ENCODE data around the gene MRPS23.
A peak's percentile ranks its signal among the peaks of the same experiment; 100 is the strongest.

Gene MRPS23

GRCh38 chr17:57887161-57887560 is 37.3 kb upstream of the MRPS23 start:
- Mint-ChIP-seq H3K36me3 (no peaks in the 10 kb centered on the region), H3K27me3 (peaks cover 16% of the 10 kb centered on the region), H3K4me1 (no peaks in the 10 kb centered on the region), H3K4me3 (no peak overlapping the region), H3K27ac (no peak overlapping the region), H3K9me3 (no peaks in the 10 kb centered on the region)
- no peak for ATAC-seq (ENCODE audit: low read depth)
- DNase-seq (ENCODE audit: low spot score in 2 of 2), result no peak

GRCh38 chr17:57886020-57886419 is 36.2 kb upstream of the MRPS23 start:
- no peak for ATAC-seq (ENCODE audit: low read depth)
- H3K9me3 Mint-ChIP-seq, result no peaks in the 10 kb centered on the region
- H3K27ac Mint-ChIP-seq, result no peak overlapping the region
- no peaks in the 10 kb centered on the region for H3K4me1 Mint-ChIP-seq
- no peak for DNase-seq (ENCODE audit: low spot score in 2 of 2)
- peaks cover 8% of the 10 kb centered on the region for H3K27me3 Mint-ChIP-seq
- H3K4me3 Mint-ChIP-seq, result no peak overlapping the region
- H3K36me3 Mint-ChIP-seq, result no peaks in the 10 kb centered on the region

- Mint-ChIP-seq H3K36me3 (no peaks in the 10 kb centered on the region), H3K4me1 (no peaks in the 10 kb centered on the region), H3K9me3 (no peaks in the 10 kb centered on the region), H3K4me3 (no peak overlapping the region), H3K27ac (no peak overlapping the region), H3K27me3 (peaks cover 9% of the 10 kb centered on the region)
- no peak for DNase-seq (ENCODE audit: low spot score in 2 of 2)
- no peak for ATAC-seq (ENCODE audit: low read depth)
Measured at GRCh38 chr17:57885148-57885915, 35.5 kb upstream of the MRPS23 start.

GRCh38 chr17:57881783-57882351 is 32.0 kb upstream of the MRPS23 start:
- Mint-ChIP-seq H3K27me3 (peaks cover 18% of the 10 kb centered on the region), H3K4me1 (no peaks in the 10 kb centered on the region), H3K36me3 (no peaks in the 10 kb centered on the region), H3K4me3 (no peak overlapping the region), H3K27ac (no peak overlapping the region), H3K9me3 (no peaks in the 10 kb centered on the region)
- no peak for DNase-seq (ENCODE audit: low spot score in 2 of 2)
- ATAC-seq (ENCODE audit: low read depth), result no peak

- ATAC-seq (ENCODE audit: low read depth) (no peak), DNase-seq (ENCODE audit: low spot score in 2 of 2) (no peak)
- H3K36me3 Mint-ChIP-seq, result no peaks in the 10 kb centered on the region
- H3K4me1 Mint-ChIP-seq, result no peaks in the 10 kb centered on the region
- no peak overlapping the region for H3K4me3 Mint-ChIP-seq
- peaks cover 21% of the 10 kb centered on the region for H3K27me3 Mint-ChIP-seq
- H3K27ac Mint-ChIP-seq, result no peak overlapping the region
- no peaks in the 10 kb centered on the region for H3K9me3 Mint-ChIP-seq
Measured at GRCh38 chr17:57881143-57881542, 31.3 kb upstream of the MRPS23 start.

- H3K27me3 Mint-ChIP-seq, result peaks cover 27% of the 10 kb centered on the region
- no peak overlapping the region for H3K4me3 Mint-ChIP-seq
- ATAC-seq (ENCODE audit: low read depth), result no peak
- no peak for DNase-seq (ENCODE audit: low spot score in 2 of 2)
- no peaks in the 10 kb centered on the region for H3K9me3 Mint-ChIP-seq
- no peaks in the 10 kb centered on the region for H3K4me1 Mint-ChIP-seq
- H3K27ac Mint-ChIP-seq, result no peak overlapping the region
- H3K36me3 Mint-ChIP-seq, result no peaks in the 10 kb centered on the region
Measured at GRCh38 chr17:57880086-57880456, 30.2 kb upstream of the MRPS23 start.

GRCh38 chr17:57879437-57880085 is 29.7 kb upstream of the MRPS23 start:
- no peaks in the 10 kb centered on the region for H3K36me3 Mint-ChIP-seq
- H3K4me3 Mint-ChIP-seq, result no peak overlapping the region
- no peaks in the 10 kb centered on the region for H3K4me1 Mint-ChIP-seq
- no peak for ATAC-seq (ENCODE audit: low read depth)
- no peak overlapping the region for H3K27ac Mint-ChIP-seq
- no peak for DNase-seq (ENCODE audit: low spot score in 2 of 2)
- no peaks in the 10 kb centered on the region for H3K9me3 Mint-ChIP-seq
- peaks cover 26% of the 10 kb centered on the region for H3K27me3 Mint-ChIP-seq

GRCh38 chr17:57877803-57878377 is 28.0 kb upstream of the MRPS23 start:
- Mint-ChIP-seq H3K36me3 (no peaks in the 10 kb centered on the region), H3K4me3 (no peak overlapping the region), H3K9me3 (no peaks in the 10 kb centered on the region), H3K27me3 (peaks cover 29% of the 10 kb centered on the region), H3K4me1 (peaks cover 6% of the 10 kb centered on the region), H3K27ac (no peak overlapping the region)
- DNase-seq (ENCODE audit: low spot score in 2 of 2) (no peak), ATAC-seq (ENCODE audit: low read depth) (no peak)

- ATAC-seq (ENCODE audit: low read depth) (no peak), DNase-seq (ENCODE audit: low spot score in 2 of 2) (no peak)
- no peak overlapping the region for H3K4me3 Mint-ChIP-seq
- H3K9me3 Mint-ChIP-seq, result no peaks in the 10 kb centered on the region
- no peak overlapping the region for H3K27ac Mint-ChIP-seq
- no peaks in the 10 kb centered on the region for H3K36me3 Mint-ChIP-seq
- peaks cover 32% of the 10 kb centered on the region for H3K27me3 Mint-ChIP-seq
- H3K4me1 Mint-ChIP-seq, result peaks cover 6% of the 10 kb centered on the region
Measured at GRCh38 chr17:57876866-57877237, 27.0 kb upstream of the MRPS23 start.

GRCh38 chr17:57876023-57876865 is 26.4 kb upstream of the MRPS23 start:
- Mint-ChIP-seq H3K4me3 (no peak overlapping the region), H3K36me3 (no peaks in the 10 kb centered on the region), H3K27me3 (peaks cover 33% of the 10 kb centered on the region), H3K4me1 (peaks cover 6% of the 10 kb centered on the region), H3K27ac (no peak overlapping the region), H3K9me3 (no peaks in the 10 kb centered on the region)
- no peak for DNase-seq (ENCODE audit: low spot score in 2 of 2)
- no peak for ATAC-seq (ENCODE audit: low read depth)

GRCh38 chr17:57875290-57876022 is 25.6 kb upstream of the MRPS23 start:
- ATAC-seq (ENCODE audit: low read depth) (no peak), DNase-seq (ENCODE audit: low spot score in 2 of 2) (no peak)
- Mint-ChIP-seq H3K27me3 (peaks cover 31% of the 10 kb centered on the region), H3K27ac (no peak overlapping the region), H3K9me3 (no peaks in the 10 kb centered on the region), H3K4me3 (no peak overlapping the region), H3K36me3 (no peaks in the 10 kb centered on the region), H3K4me1 (peaks cover 6% of the 10 kb centered on the region)

- Mint-ChIP-seq H3K9me3 (no peaks in the 10 kb centered on the region), H3K27ac (no peak overlapping the region), H3K4me3 (peak overlapping the region; percentile 15), H3K4me1 (peaks cover 6% of the 10 kb centered on the region), H3K27me3 (peaks cover 26% of the 10 kb centered on the region), H3K36me3 (no peaks in the 10 kb centered on the region)
- ATAC-seq (ENCODE audit: low read depth), result peak; percentile 58
- DNase-seq (ENCODE audit: low spot score in 2 of 2), result no peak
Measured at GRCh38 chr17:57874434-57875289, 24.8 kb upstream of the MRPS23 start.

- Mint-ChIP-seq H3K4me1 (peaks cover 6% of the 10 kb centered on the region), H3K27me3 (peaks cover 22% of the 10 kb centered on the region), H3K9me3 (no peaks in the 10 kb centered on the region), H3K36me3 (no peaks in the 10 kb centered on the region), H3K27ac (no peak overlapping the region), H3K4me3 (peak overlapping the region; percentile 15)
- no peak for ATAC-seq (ENCODE audit: low read depth)
- DNase-seq (ENCODE audit: low spot score in 2 of 2), result no peak
Measured at GRCh38 chr17:57874058-57874419, 24.2 kb upstream of the MRPS23 start.
